Measurements from ENCODE around the gene COPS4.

- TF ChIP-seq EZH2 (IDR thresholded peaks at IDR 0.05; ENCODE audit: low read length): no peak
- peak in 1 of 3 experiments; percentile 18 for TF ChIP-seq CTCF (optimal IDR thresholded peaks at IDR 0.05 in 1 of 3, IDR thresholded peaks at IDR 0.05 in 1 of 3, conservative IDR thresholded peaks at IDR 0.05 in 1 of 3; ENCODE audit: extremely low read depth in 1 of 3, insufficient read depth in 2 of 3, low read length in 3 of 3)
Observed at GRCh38 chr4:83083925-83084475, 49.0 kb downstream of the COPS4 start.
